Liver (tissue), 3 donors: ENCODE measurements around the gene KIF17.

Experiments
- CTCF ChIP-seq: fragments of 150-350 bp; IDR thresholded peaks from 2 replicates; pipeline ENCODE4 v1.5.1; 2017; ENCODE audit warnings: improper control_type of control experiment, low read depth, low read length; ENCODE audit not compliant: missing input control
- GABPA ChIP-seq, 2 donors: IDR thresholded peaks in 1 of 2; conservative IDR thresholded peaks in 1 of 2; 2 replicates each; pipeline ENCODE4 v1.6.1; 2016; ENCODE audit warnings: antibody characterized with exemption in 2 of 2, mild to moderate bottlenecking in 1 of 2, moderate library complexity in 1 of 2
- RXRA ChIP-seq, 2 donors: IDR thresholded peaks; 2 replicates each; pipeline ENCODE4 v1.6.1; 2017 to 2018; ENCODE audit warnings: antibody characterized with exemption in 2 of 2, mild to moderate bottlenecking in 1 of 2
- YY1 ChIP-seq: IDR thresholded peaks from 2 replicates; pipeline ENCODE4 v1.6.1; 2016; ENCODE audit warnings: antibody characterized with exemption, mild to moderate bottlenecking
- TF ChIP-seq, protein P1 (sequence below): IDR thresholded peaks from 2 replicates; pipeline ENCODE4 v1.6.1; 2016; ENCODE audit warnings: antibody characterized with exemption, mild to moderate bottlenecking
- donor health status: healthy.
- donor health status: healthy.

- TF ChIP-seq YY1 = no peak
- TF ChIP-seq CTCF = no peak
- no peak for TF ChIP-seq GABPA (IDR thresholded peaks at IDR 0.05 in 1 of 2, conservative IDR thresholded peaks at IDR 0.05 in 1 of 2)
- TF ChIP-seq, protein P1, sequence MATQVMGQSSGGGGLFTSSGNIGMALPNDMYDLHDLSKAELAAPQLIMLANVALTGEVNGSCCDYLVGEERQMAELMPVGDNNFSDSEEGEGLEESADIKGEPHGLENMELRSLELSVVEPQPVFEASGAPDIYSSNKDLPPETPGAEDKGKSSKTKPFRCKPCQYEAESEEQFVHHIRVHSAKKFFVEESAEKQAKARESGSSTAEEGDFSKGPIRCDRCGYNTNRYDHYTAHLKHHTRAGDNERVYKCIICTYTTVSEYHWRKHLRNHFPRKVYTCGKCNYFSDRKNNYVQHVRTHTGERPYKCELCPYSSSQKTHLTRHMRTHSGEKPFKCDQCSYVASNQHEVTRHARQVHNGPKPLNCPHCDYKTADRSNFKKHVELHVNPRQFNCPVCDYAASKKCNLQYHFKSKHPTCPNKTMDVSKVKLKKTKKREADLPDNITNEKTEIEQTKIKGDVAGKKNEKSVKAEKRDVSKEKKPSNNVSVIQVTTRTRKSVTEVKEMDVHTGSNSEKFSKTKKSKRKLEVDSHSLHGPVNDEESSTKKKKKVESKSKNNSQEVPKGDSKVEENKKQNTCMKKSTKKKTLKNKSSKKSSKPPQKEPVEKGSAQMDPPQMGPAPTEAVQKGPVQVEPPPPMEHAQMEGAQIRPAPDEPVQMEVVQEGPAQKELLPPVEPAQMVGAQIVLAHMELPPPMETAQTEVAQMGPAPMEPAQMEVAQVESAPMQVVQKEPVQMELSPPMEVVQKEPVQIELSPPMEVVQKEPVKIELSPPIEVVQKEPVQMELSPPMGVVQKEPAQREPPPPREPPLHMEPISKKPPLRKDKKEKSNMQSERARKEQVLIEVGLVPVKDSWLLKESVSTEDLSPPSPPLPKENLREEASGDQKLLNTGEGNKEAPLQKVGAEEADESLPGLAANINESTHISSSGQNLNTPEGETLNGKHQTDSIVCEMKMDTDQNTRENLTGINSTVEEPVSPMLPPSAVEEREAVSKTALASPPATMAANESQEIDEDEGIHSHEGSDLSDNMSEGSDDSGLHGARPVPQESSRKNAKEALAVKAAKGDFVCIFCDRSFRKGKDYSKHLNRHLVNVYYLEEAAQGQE = no peak
- no peak for TF ChIP-seq RXRA (IDR thresholded peaks at IDR 0.05)
These were observed 5.3 kb upstream of the KIF17 start for GRCh38 chr1:20723159-20723536.
